HL-60 (cell line): Measurements from ENCODE around the gene LRMDA.

Experiments
- GABPA ChIP-seq: IDR thresholded peaks from 2 replicates; pipeline ENCODE4 v1.6.1; 2012; ENCODE audit warnings: low read depth
- POLR2AphosphoS5 ChIP-seq: IDR thresholded peaks from 2 replicates; pipeline ENCODE4 v1.6.1; 2012; ENCODE audit warnings: low read depth
- TF ChIP-seq, protein P1 (sequence below): IDR thresholded peaks from one replicate; pipeline ENCODE4 v1.5.1; 2011; ENCODE audit warnings: low read length, control low read depth, inconsistent platforms; ENCODE audit not compliant: insufficient read depth

- TF ChIP-seq, protein P1, sequence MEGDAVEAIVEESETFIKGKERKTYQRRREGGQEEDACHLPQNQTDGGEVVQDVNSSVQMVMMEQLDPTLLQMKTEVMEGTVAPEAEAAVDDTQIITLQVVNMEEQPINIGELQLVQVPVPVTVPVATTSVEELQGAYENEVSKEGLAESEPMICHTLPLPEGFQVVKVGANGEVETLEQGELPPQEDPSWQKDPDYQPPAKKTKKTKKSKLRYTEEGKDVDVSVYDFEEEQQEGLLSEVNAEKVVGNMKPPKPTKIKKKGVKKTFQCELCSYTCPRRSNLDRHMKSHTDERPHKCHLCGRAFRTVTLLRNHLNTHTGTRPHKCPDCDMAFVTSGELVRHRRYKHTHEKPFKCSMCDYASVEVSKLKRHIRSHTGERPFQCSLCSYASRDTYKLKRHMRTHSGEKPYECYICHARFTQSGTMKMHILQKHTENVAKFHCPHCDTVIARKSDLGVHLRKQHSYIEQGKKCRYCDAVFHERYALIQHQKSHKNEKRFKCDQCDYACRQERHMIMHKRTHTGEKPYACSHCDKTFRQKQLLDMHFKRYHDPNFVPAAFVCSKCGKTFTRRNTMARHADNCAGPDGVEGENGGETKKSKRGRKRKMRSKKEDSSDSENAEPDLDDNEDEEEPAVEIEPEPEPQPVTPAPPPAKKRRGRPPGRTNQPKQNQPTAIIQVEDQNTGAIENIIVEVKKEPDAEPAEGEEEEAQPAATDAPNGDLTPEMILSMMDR: no peak
- no peak for TF ChIP-seq POLR2AphosphoS5
- no peak for TF ChIP-seq GABPA
Observed at GRCh38 chr10:76001461-76001860, 570.0 kb downstream of the LRMDA start.
